GM23248 (cell line): Measurements from ENCODE around the gene EMC10.

Experiments
- EZH2 ChIP-seq: fragments of 200-600 bp; sonication (generic); IDR thresholded peaks from 2 replicates; pipeline ENCODE4 v1.6.1; 2018; ENCODE audit warnings: antibody characterized with exemption, mild to moderate bottlenecking; ENCODE audit not compliant: insufficient read depth, poor library complexity, severe bottlenecking
- EZH2phosphoT487 ChIP-seq: fragments of 200-600 bp; sonication (generic); IDR thresholded peaks from 2 replicates; pipeline ENCODE4 v1.6.1; 2018; ENCODE audit warnings: antibody characterized with exemption, moderate library complexity, mild to moderate bottlenecking, low read depth; ENCODE audit not compliant: insufficient read depth

GRCh38 chr19:50427318-50427925, 48.9 kb upstream of the EMC10 start:
- TF ChIP-seq EZH2 (no peak), EZH2phosphoT487 (no peak)
